NK-92 treated with Interleukin-12 subunit alpha and Interleukin-12 subunit beta, amount 100 ng/mL, for 24 hours (cell line): ENCODE results near the gene SFXN1.

Source experiments
- DNase-seq: peaks from one replicate; lab custom pipeline; 2025; lab: John Stamatoyannopoulos, UW

Gene SFXN1

DNA sequence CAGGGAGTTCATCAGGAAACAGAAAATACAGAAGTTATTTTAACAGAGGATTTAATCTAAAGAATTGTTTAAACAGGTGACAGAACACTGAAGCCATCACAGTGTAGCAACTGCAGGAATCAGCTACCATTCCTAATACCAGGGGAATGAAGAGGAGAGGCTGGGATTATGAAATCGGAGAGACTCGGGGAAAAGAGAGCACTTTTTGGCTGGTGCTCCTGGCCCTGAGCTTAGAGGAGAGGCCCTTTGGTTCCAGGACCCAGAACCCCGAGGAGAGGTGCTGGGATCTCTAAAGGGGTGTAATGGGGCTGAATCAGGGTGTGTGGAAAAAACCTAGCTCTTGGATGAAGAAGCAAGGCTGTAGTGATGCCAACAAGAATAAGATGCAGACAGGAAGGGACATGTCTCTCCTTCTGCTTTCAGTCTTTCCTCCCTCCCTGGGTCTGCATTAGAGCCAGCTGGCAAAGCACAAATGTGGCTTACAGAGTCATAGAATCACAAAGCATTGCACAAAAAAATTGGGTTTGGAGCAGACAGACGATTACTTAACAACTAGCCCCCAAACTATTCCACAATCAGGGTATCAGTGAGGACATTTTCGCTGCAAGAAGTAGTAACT is 11.6 kb upstream of the SFXN1 start:
- no peak for DNase-seq

DNA sequence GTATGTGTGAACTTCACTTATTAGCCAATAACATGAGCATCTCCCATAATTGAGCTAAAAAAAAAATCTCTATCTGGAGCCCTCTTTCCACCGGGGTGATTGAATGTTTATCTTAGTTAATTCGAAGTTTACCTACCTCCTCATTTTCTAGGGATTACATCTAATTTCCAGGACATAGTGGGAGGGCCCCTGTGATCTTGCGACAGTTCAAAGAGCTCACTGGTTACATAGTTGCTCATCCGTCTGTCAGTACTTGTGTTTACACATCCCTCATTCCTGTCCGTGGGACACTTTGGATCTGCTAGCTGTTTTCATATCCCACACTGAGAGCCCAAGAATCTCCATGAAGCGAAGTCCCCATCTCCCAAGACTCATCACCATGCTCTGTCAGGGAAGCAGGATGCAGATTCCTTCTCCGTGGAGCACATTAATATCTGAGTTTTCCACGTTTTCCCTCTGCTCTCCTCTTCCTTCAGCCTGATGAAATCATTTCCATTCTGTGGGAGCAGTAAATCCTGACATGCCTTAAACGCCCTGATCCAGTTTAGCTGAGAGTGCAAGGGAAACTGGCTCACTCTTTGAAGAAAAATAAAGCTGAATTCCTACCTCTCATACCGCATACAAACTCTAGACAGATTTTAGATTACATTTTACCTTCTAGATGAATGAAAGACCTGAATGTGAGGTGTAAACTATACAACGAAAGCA is 10.2 kb upstream of the SFXN1 start:
- no peak for DNase-seq

GRCh38 chr5:175468892-175469291 is 9.5 kb upstream of the SFXN1 start:
- DNase-seq, result no peak

DNA sequence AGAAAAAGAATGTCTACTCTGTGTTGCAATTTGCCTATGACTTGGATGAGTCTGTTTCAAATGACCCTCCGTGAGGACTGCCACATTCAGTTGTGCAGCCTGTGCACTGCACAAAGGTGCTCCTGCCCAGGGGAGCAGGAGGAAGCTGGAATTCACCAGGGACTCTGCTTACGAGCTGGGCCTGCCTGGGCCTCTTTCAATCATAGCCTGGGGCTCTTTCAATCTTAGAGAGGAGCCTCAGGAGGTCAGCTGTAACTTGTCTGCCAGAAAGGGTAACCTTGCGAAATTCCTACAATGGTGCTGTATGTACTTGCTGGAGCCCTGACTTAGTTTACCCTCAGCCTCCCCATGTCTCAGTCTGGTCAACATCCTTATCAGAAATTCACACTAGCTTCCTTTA is 8.4 kb upstream of the SFXN1 start:
- no peak for DNase-seq

GRCh38 chr5:175470781-175471180 is 7.6 kb upstream of the SFXN1 start:
- DNase-seq, result no peak

DNA sequence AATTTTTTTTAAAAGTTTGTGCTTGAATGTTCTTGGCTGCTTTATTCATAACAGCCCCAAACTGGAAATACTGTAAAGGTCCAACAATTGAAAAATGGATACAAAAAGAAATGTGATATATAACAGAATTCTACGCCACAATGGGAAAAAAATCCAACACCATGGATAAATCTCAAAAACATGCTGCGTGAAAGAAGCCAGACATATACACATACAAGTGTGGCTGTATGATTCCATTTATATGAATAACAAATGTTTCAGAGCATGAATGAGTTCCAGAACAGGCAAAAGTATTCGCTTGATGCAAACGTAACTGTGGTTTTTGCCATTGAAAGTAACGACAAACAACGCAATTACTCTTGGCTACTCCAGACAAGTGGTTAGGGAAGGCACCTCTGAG is 7.2 kb upstream of the SFXN1 start:
- DNase-seq, result no peak

DNA sequence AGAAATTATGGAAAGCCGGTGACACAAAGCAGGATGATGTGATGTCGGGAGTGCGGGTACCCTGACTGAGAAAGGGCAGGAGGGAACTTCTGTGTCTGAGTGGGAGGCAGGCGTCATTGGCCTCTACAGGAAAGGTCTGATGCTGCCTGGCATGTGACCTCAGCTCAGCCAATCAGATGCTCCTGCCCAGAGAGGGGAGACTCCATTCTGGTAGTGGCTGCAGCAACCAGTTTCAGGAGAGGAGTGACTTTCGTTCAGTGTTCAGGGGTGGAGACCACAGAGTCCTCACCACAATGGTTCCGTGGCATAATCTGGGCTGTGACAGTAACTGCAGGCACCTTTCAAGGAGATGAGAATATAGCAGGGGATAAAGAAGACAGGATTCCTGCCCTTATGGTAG is 6.7 kb upstream of the SFXN1 start:
- DNase-seq, result no peak

- no peak for DNase-seq
Observed at GRCh38 chr5:175472378-175472777, 6.0 kb upstream of the SFXN1 start.

DNA sequence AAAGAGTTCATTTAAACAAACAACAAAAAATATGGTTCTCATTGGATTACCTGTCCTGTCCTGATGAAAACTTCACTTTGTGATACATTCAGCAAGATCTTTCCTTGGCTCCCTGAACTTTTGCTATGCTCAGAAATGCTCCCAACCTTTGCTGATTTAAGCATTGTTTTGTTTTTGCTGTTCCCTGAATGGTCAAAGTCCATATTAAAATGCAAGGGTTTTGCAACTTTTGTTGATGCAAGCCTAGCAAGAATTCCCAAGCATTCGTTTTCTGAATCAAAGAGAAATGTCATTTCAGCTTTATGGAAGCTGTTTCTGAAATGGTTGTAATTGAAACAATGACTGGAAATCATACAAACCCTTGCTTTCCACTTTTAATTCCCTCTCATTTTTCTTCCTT is 3.1 kb upstream of the SFXN1 start:
- no peak for DNase-seq

GRCh38 chr5:175477440-175477839 is 920 bp upstream of the SFXN1 start:
- DNase-seq, result no peak

DNA sequence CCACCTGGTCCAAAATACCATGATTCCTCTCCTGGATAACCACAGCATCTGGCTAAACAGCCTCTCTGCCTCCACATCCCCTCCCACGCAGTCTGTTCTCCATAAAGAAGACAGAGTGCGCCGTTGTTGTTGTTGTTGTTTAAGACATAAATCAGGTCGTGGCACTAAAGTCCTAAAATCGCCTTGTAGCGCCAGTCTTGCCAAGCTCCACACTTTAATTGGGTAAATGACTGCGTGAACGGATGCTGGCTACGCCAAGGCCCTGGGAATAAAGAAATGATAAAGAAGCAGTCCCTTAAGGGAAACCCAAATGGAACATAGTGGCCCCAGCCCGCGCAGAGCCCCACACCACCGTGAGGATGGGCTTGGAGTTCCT is 364 bp upstream of the SFXN1 start:
- DNase-seq, result no peak

GRCh38 chr5:175479125-175479881 is 943 bp downstream of the SFXN1 start:
- no peak for DNase-seq

GRCh38 chr5:175483337-175483736 is 5.0 kb downstream of the SFXN1 start:
- no peak for DNase-seq

GRCh38 chr5:175484322-175484721 is 6.0 kb downstream of the SFXN1 start:
- DNase-seq, result no peak

- no peak for DNase-seq
Observed at GRCh38 chr5:175484829-175485228, 6.5 kb downstream of the SFXN1 start.

GRCh38 chr5:175485631-175486030 is 7.3 kb downstream of the SFXN1 start:
- DNase-seq, result no peak

- DNase-seq, result no peak
Observed at GRCh38 chr5:175487514-175488222, 9.3 kb downstream of the SFXN1 start.

DNA sequence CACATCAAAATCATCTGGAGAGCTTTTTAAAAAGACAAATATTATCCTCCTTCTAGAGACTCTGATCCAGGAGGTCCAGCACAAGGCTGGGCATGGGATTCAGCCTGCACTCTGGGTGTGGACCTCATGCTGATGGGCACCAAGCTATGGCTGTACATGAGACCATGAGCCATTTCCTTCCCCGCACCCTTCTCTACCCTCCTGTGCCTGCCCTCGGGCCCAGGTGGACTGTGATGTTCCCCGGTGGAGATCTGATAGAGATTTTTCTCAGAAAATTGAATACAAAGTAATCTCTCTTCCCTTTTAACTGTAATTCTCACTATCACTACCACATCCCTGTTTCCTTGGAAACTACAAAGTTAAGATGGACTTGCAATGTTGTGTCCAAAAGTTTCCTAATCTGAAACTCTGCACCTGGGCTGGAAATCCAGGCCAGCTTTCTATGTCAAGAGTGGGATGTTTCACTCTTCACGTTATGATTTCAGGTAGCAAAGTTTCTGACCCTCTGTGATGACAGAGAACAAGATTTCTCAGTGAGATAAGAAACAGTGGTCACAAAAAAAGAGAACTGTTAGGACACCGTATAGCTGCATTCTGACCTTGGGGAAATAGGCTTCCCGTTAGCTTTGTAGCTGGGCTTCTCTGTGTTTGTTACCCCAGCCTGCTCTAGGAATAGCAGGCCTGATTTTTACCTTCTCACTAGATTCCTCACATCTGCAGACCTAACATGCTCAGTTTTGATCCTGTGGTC is 11.5 kb downstream of the SFXN1 start:
- DNase-seq, result no peak

GRCh38 chr5:175491223-175491622 is 12.9 kb downstream of the SFXN1 start:
- no peak for DNase-seq

- no peak for DNase-seq
Observed at GRCh38 chr5:175493260-175493659, 14.9 kb downstream of the SFXN1 start.

GRCh38 chr5:175493726-175494125 is 15.4 kb downstream of the SFXN1 start:
- no peak for DNase-seq
